GM18858 (cell line): ENCODE results near the gene DPPA3.
"Not testable (repeated sequence)": the region's sequence is repeated elsewhere in the genome, so short reads cannot be mapped to it uniquely, and the experiment has no call there.

Experiments
- ATAC-seq: cut with Tn5 transposase; IDR thresholded peaks from one replicate; pipeline ENCODE4 v1.9.1; 2021; ENCODE audit not compliant: unreplicated experiment

The DPPA3 gene

GRCh38 chr12:7729746-7730145, 18.5 kb downstream of the DPPA3 start:
- no peak for ATAC-seq

- not testable (repeated sequence) for ATAC-seq
Observed at GRCh38 chr12:7730984-7731383, 19.8 kb downstream of the DPPA3 start.

- no peak for ATAC-seq
Observed at GRCh38 chr12:7731486-7731885, 20.3 kb downstream of the DPPA3 start.

GRCh38 chr12:7732993-7733392, 21.8 kb downstream of the DPPA3 start:
- no peak for ATAC-seq

- ATAC-seq, result no peak
Observed at GRCh38 chr12:7747246-7747645, 36.0 kb downstream of the DPPA3 start, which contains the start of gene CLEC4C. Gene CLEC4C (minus strand): TSS chr12:7747375. CDS start chr12:7747348, 27 bp downstream.

- ATAC-seq, result no peak
Observed at GRCh38 chr12:7748852-7749251, 37.6 kb downstream of the DPPA3 start.

- no peak for ATAC-seq
Observed at GRCh38 chr12:7749442-7749841, 38.2 kb downstream of the DPPA3 start.

GRCh38 chr12:7750350-7750749, 39.1 kb downstream of the DPPA3 start:
- no peak for ATAC-seq

GRCh38 chr12:7751394-7751793, 40.2 kb downstream of the DPPA3 start:
- no peak for ATAC-seq

GRCh38 chr12:7751941-7752922, 41.0 kb downstream of the DPPA3 start:
- not testable (repeated sequence) for ATAC-seq

GRCh38 chr12:7755668-7756067, 44.4 kb downstream of the DPPA3 start:
- not testable (repeated sequence) for ATAC-seq

GRCh38 chr12:7756993-7757392, 45.8 kb downstream of the DPPA3 start:
- ATAC-seq, result no peak

GRCh38 chr12:7758766-7759140, 47.5 kb downstream of the DPPA3 start:
- no peak for ATAC-seq
